Epithelial cell of proximal tubule (primary cell): ENCODE measurements around the gene LRRC46. TPM values are rescaled to one million over a fixed set of nuclear protein-coding genes. Genes with fewer than 3 reads are reported as not detected.

Source experiments
- DNase-seq: peaks from one replicate; pipeline ENCODE4 v3.0.0-alpha.2; 2011; ENCODE audit warnings: low read depth
- H3K4me3 ChIP-seq: 2 replicates; pipeline ENCODE4 v1.5.1; 2011; ENCODE audit warnings: low read depth, mild to moderate bottlenecking, low read length
- total RNA-seq: library from RNA; depleted of rRNA; stranded (reverse); fragments of >200 nt; gene quantifications from 2 replicates; pipeline ENCODE4 v1.2.3, GENCODE V29; 2015
- TF ChIP-seq, protein P1 (sequence below): conservative IDR thresholded peaks from 2 replicates; pipeline ENCODE4 v1.5.1; 2012; ENCODE audit warnings: low read depth, mild to moderate bottlenecking, low read length

The LRRC46 gene
- total RNA-seq: not detected in 2 replicates

GRCh38 chr17:47831003-47831933 is at the start of gene LRRC46, which contains the start of gene MRPL10:
Gene LRRC46, plus strand, starts transcription at chr17:47831670. Its CDS starts 320 bp downstream, at chr17:47831990.
Gene MRPL10, minus strand, starts transcription at chr17:47831541. Its CDS starts 30 bp downstream, at chr17:47831511.
- H3K4me3 ChIP-seq: peak within 1 kb of the TSS; percentile 82
- TF ChIP-seq, protein P1, sequence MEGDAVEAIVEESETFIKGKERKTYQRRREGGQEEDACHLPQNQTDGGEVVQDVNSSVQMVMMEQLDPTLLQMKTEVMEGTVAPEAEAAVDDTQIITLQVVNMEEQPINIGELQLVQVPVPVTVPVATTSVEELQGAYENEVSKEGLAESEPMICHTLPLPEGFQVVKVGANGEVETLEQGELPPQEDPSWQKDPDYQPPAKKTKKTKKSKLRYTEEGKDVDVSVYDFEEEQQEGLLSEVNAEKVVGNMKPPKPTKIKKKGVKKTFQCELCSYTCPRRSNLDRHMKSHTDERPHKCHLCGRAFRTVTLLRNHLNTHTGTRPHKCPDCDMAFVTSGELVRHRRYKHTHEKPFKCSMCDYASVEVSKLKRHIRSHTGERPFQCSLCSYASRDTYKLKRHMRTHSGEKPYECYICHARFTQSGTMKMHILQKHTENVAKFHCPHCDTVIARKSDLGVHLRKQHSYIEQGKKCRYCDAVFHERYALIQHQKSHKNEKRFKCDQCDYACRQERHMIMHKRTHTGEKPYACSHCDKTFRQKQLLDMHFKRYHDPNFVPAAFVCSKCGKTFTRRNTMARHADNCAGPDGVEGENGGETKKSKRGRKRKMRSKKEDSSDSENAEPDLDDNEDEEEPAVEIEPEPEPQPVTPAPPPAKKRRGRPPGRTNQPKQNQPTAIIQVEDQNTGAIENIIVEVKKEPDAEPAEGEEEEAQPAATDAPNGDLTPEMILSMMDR: peak; percentile 60
- peak; percentile 43 for DNase-seq

DNA sequence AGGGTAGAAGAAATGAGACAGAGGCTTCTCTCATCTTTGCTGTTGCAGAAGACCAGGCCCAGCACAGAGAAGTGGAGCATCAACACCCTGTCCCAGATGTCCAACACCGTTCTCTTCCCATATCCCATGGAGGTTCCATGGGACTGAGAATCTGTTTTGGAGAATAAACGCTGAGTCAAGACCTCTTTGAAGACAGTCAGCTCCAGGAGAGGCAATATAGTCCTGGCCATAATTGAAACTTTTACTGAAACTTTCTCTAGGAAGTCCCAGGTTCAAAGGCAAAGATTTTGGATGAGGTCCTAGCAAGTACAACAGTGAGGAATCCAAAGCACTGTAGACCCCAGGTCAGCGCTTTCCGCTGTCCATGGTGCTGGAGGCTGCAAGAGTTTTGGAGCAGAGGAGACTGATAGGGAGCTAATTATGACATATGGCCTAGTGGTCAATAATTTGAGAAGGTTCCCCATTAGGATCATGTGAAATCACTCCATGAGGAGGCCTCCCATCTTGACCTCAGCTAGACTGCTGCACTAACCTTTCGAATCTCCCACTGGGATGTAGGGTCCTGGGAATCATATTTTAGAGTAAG is 45.8 kb upstream of the LRRC46 start:
- DNase-seq: no peak
- no peak overlapping the region for H3K4me3 ChIP-seq
- TF ChIP-seq, protein P1: no peak

DNA sequence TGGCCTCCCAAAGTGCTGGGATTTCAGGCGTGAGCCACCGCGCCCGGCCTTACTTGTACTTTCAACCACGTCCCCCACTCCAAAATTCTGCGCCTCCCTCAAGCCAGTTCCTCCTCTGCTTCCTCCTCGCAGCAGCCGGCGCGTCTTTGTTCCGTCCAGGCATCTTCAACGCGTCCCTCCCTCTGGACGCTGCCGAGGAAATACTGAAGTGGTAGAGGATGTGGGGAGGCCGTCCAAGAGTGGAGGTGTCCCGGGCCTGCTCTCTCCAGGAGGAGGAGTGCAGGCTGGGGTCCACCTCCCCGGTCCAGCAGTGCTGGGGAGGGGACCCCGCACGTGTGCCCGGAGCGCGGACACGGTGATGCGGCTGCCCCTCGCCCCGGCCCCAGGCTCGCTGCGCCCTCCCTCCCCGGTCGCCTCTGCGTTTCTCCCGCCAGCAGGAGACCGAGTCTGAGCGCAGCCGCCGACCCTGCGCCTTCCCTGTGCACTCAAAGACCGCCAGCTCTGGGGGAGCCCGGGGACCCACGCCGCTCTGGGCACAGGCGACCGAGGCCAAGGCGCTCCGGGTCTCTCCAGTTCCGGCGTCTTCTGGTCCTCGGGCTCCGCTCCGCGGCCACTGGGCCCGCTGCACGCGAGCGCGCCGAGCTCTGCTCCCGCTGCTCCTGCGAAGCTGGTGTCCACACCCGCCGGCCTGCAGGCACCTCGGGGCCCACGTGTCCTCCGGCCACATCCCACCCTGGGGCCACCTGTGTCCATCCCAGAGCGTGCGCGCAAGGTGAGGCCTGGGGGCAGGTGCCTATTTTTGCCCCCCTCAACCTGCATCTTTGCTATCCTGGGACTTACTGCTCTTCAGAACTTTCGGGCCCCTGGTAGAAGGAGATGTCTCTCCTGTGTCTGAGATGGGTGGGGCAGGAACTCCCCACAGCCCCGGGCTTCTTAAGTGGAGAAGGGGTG is 41.6 kb upstream of the LRRC46 start:
- no peak for DNase-seq
- peak overlapping the region; percentile 27 for H3K4me3 ChIP-seq
- TF ChIP-seq, protein P1: peak; percentile 48

DNA sequence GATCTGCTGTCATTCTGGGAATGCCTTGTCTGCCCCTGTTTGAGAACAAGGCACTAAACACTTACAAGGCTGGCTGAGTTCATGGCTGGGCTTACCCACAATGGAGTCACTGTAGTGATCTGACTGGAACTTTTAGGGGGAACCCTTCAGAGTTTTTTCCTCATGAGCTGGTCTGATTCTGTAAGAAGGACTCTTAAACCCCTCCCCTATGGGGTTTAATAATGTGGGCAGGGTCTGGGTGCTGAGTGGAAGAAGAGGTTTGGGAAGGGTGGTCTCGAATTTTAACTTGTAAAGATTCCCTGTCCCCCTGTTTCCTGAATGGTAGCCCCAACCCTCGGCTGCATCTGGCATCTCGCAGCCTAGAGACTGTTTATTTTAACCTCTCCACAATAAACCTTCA is 40.4 kb upstream of the LRRC46 start:
- no peak for DNase-seq
- H3K4me3 ChIP-seq: no peak overlapping the region
- TF ChIP-seq, protein P1: no peak

DNA sequence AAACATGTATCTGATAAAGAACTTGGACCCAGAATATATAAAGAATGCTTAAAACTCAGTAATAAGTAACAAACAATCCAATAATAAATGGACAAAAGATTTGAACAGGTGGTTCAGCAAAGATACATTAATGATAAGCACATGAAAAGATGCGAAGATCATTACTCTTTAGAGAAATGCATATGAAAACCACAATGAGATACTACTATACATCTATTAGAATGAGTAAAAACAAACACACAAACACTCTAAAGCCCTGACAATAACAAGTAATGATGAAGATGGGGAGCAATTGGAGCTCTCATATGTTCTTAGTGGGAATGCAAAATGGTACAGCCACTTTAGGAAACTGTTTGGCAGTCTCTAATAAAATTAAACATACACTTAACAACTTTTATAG is 39.0 kb upstream of the LRRC46 start:
- no peak overlapping the region for H3K4me3 ChIP-seq
- no peak for DNase-seq
- TF ChIP-seq, protein P1: no peak

- TF ChIP-seq, protein P1: no peak
- DNase-seq: no peak
- H3K4me3 ChIP-seq: no peak overlapping the region
Observed at GRCh38 chr17:47792979-47793378, 38.5 kb upstream of the LRRC46 start.
